Measurements from ENCODE around the gene NFAT5. TPM values are rescaled to one million over a fixed set of nuclear protein-coding genes. Genes with fewer than 3 reads are reported as not detected.

NFAT5 gene
- total RNA-seq, 2 experiments from 2014 or later, result 19.5 to 21.2 TPM

- Mint-ChIP-seq H3K9me3 (no peaks in the 10 kb centered on the region), H3K36me3 (ENCODE audit: low read depth) (peaks cover 71% of the 10 kb centered on the region), H3K4me3 (no peak overlapping the region), H3K27ac (no peak overlapping the region), H3K4me1 (ENCODE audit: low read depth) (no peaks in the 10 kb centered on the region), H3K27me3 (no peaks in the 10 kb centered on the region)
- no peak for DNase-seq
- intact Hi-C loops (cut with DNase I, micrococcal nuclease), result no loop called here
- POLR2A ChIA-PET, result no interaction called here
- Histone ChIP-seq H3K27me3 (ENCODE audit: control insufficient read depth in 1 of 2, insufficient read depth in 2 of 2, low read length in 2 of 2) (no peaks in the 10 kb centered on the region), H3K4me1 (ENCODE audit: insufficient read depth, low read length) (no peaks in the 10 kb centered on the region), H3K36me3 (ENCODE audit: insufficient read depth, low read length) (peaks cover 56% of the 10 kb centered on the region), H3K9me3 (ENCODE audit: control insufficient read depth in 1 of 2, insufficient read depth in 1 of 2, low read length in 2 of 2) (no peaks in the 10 kb centered on the region), H3K27ac (ENCODE audit: low read depth in 1 of 2, low read length in 2 of 2) (no peak overlapping the region), H3K4me3 (ENCODE audit: low read length) (no peak overlapping the region)
- ATAC-seq (ENCODE audit: poor library complexity), result no peak
- no peak for TF ChIP-seq CTCF (IDR thresholded peaks at IDR 0.05)
- CTCF ChIA-PET, result interaction anchor here (0.5 to 2.4 kb wide), 3 partner anchors 12 to 288 kb away, joined by 3 to 4 read pairs (median 3); no protein-coding TSS in a partner anchor
These were observed 126.5 kb downstream of the NFAT5 start for GRCh38 chr16:69691980-69692911.

GRCh38 chr16:69693916-69694315, 128.2 kb downstream of the NFAT5 start:
- Histone ChIP-seq H3K4me1 (ENCODE audit: insufficient read depth, low read length) (no peaks in the 10 kb centered on the region), H3K36me3 (ENCODE audit: insufficient read depth, low read length) (peaks cover 63% of the 10 kb centered on the region), H3K4me3 (ENCODE audit: low read length) (no peak overlapping the region), H3K27ac (ENCODE audit: low read depth in 1 of 2, low read length in 2 of 2) (no peak overlapping the region), H3K27me3 (ENCODE audit: control insufficient read depth in 1 of 2, insufficient read depth in 2 of 2, low read length in 2 of 2) (no peaks in the 10 kb centered on the region), H3K9me3 (ENCODE audit: control insufficient read depth in 1 of 2, insufficient read depth in 1 of 2, low read length in 2 of 2) (no peaks in the 10 kb centered on the region)
- ChIA-PET CTCF (no interaction called here), POLR2A (interaction anchor here (0.7 kb wide), 1 partner anchor 68 kb away, joined by 3 read pairs; the partner anchor contains the start of gene WWP2)
- H3K27me3 Mint-ChIP-seq, result no peaks in the 10 kb centered on the region
- H3K9me3 Mint-ChIP-seq, result no peaks in the 10 kb centered on the region
- DNase-seq, result no peak
- peaks cover 76% of the 10 kb centered on the region for H3K36me3 Mint-ChIP-seq (ENCODE audit: low read depth)
- H3K4me1 Mint-ChIP-seq (ENCODE audit: low read depth), result no peaks in the 10 kb centered on the region
- intact Hi-C loops (cut with DNase I, micrococcal nuclease), result no loop called here
- H3K27ac Mint-ChIP-seq, result no peak overlapping the region
- no peak for ATAC-seq (ENCODE audit: poor library complexity)
- TF ChIP-seq CTCF (IDR thresholded peaks at IDR 0.05), result no peak
- no peak overlapping the region for H3K4me3 Mint-ChIP-seq

GRCh38 chr16:69698404-69698803, 132.6 kb downstream of the NFAT5 start:
- Histone ChIP-seq H3K36me3 (ENCODE audit: insufficient read depth, low read length) (peaks cover 44% of the 10 kb centered on the region), H3K27me3 (ENCODE audit: control insufficient read depth in 1 of 2, insufficient read depth in 2 of 2, low read length in 2 of 2) (no peaks in the 10 kb centered on the region), H3K4me1 (ENCODE audit: insufficient read depth, low read length) (no peaks in the 10 kb centered on the region), H3K4me3 (ENCODE audit: low read length) (no peak overlapping the region), H3K27ac (ENCODE audit: low read depth in 1 of 2, low read length in 2 of 2) (no peak overlapping the region), H3K9me3 (ENCODE audit: control insufficient read depth in 1 of 2, insufficient read depth in 1 of 2, low read length in 2 of 2) (no peaks in the 10 kb centered on the region)
- Mint-ChIP-seq H3K27ac (no peak overlapping the region), H3K36me3 (ENCODE audit: low read depth) (peaks cover 57% of the 10 kb centered on the region), H3K9me3 (no peaks in the 10 kb centered on the region), H3K4me3 (no peak overlapping the region), H3K27me3 (no peaks in the 10 kb centered on the region), H3K4me1 (ENCODE audit: low read depth) (no peaks in the 10 kb centered on the region)
- no peak for TF ChIP-seq CTCF (IDR thresholded peaks at IDR 0.05)
- POLR2A ChIA-PET, result no interaction called here
- intact Hi-C loops (cut with DNase I, micrococcal nuclease), result no loop called here
- ATAC-seq (ENCODE audit: poor library complexity), result no peak
- DNase-seq, result no peak
- CTCF ChIA-PET, result no interaction called here
